Measurements from ENCODE around the gene SUN5.

The SUN5 gene

DNA sequence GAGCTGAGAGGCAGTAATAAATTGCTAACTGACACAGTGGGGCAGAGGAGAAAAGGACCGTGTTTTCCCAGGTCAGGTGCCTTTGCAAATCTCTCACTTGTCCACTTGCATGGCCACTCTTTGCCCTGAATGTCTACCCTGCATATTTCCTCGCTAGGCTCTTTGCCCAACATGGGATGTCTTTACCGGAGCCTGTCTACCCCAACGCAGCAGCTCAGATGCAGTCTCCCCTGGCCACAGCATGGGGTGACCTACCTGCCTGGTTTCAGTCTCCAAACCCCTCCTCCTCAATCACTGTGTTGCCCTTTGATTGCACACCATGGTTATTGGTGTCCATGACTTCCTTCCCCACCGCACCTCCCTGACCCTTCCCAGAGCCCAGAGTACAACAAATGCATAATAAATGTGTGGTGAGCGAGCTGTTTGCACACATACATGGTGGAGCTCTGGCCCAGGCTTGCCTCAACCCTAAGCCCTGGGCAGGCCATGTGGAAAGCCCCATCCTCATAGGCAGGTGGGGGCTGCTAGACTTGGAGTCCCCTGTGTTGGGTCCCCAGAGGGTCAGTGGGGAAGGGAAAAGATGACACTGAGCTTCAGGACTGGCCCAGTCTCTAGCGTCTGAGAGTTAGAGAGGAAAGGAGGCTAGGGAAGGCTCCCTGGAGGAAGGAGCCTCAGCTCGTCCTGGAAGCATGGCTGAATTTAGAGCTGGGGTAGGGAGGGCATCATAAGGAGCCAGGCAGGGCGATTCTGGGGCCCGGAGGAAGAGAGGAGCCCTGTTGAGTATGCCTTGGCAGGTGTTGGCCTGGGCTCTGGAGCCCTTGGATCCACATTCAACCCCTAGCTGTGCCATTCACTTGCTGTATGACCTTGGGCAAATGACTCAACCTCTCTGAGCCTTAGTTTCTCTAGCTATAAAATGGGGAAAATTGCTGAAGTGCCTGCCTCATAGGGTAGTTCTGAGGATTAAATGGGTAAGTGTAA, 22.8 kb upstream of the SUN5 start:
- DNase-seq (ENCODE audit: low read depth, low spot score), result no peak

DNA sequence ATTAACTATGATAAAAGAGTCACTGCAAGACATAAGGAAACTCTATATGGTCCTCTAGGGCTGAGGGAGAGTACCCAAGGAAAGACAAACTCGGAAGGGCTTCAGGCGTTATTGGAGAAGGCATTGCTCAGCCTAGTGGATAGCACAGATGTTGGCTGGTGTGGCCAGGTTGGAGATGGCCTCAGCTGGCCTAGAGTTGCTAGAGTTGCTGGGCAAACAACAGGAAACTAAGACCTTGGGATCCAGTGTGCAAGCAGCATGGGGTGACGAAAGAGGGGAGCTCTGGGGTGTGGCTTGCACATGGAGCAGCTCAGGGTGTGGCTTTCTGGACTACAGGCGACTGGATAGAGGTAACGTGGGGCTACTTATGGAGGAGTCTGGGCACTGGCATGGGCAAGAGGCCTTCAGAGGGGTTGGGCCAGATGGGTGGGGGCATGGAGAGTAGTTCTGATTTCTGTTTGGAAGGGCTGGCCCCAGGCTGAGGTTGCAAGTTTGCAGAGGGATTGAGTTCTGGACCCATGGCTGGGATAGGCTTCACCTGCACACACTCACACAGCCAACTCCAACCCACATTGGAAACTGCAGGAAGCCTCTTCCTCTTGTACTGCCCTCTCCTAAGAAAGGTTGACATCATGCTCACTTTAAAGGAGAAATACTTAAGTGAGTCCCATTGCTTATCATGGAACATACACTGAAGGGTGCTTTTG, 22.0 kb upstream of the SUN5 start:
- DNase-seq (ENCODE audit: low read depth, low spot score), result no peak

DNA sequence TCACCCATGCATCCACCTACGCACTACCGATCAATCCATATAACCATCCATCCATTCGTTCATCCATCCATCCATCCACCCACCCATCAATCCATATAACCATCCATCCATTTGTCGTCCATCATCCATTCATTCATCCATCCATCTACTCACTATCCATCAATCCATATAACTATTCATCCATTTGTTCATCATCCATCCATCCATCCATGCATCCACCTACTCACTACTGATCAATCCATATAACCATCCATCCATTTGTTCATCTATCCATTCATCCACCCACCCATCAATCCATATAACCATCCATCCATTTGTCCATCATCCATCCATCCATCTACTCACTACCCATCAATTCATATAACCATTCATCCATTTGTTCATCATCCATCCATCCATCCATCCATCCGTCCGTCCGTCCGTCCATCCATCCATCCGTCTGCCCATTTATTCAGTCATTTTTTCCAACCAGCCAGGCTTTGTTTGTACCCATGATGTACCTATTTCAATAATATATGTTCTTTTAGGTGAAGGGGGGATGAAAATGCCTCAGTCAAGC, 21.2 kb upstream of the SUN5 start:
- no peak for DNase-seq (ENCODE audit: low read depth, low spot score)

DNA sequence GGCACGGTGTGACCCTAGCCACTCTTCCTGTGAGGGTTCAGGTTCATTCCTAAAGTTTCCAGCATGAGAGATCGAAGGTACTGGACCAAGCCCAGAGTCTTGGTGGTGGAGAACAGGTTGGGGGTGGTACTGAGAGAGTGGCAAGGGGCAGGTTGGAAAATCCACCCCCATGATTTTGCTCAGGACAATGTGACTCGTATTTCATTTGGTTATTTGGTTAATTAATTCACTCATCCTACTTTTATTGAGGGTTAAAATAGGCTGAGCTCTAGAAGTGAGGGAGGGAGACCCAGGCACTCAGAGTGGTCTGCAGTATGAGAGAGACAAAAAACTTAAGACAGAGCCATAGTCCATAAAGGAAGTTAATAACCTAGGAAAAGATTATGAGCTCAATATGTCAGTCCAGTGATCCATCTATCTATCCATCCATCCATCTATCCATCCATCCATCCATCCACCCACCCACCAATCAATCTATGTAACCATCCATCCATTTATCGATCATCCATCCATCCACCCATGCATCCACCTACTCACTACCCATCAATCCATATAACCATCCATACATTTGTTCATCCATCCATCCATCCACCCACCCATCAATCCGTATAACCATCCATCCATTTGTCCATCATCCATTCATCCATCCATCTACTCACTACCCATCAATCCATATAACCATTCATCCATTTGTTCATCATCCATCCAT, 20.5 kb upstream of the SUN5 start:
- no peak for DNase-seq (ENCODE audit: low read depth, low spot score)

DNA sequence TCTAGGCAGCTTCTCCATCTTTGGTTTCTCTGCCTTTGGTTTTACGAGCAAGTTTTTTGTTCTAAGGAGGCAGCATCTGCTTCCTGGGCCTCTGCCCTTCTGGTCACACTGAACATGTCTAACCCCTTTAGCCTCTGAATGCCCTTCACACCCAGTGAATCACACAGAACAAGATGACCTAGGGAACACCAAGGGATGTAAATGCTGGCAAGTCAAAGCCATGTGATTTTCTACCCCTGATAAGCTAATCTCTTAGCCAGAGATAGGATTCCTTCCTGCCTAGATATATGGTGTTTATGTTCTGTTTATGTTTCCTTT, 20.0 kb upstream of the SUN5 start:
- no peak for DNase-seq (ENCODE audit: low read depth, low spot score)

DNA sequence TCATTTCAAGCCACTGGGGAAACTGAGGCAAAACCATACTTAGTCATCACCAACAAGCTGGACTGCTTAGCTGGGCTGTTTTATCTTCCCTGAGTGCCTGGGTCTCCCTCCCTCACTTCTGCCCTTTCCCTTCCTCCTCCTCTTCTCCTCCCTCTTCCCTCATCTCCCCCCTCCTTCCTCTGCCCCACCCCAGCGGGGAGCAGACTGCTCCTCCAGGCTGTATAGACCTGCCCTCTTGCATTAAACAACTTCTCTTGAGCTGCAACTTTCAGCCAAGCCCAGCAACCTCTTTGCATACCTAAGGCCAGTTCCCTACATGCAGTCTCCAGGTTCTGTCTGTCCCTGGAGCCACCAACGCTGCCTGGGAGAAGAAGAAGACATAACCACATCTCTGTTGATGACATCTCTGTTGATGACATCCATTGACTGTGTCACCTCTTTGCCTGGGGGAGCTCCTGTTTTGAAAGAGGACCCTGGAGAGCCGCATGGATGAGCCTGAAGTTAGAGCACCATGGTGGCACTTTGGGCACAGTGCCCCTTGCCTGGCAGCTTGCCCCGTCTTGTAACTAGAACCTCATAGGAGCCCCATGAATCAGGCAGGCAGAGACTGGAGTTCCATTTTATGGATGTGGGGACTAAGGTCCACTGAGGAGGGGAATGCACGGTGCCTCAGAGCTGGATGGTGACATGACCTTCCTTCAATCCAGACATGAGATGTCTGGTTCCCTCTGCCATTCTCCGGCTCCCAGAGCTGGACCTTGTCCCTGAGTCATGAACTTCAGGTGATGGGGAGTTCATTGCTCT, 19.4 kb upstream of the SUN5 start:
- DNase-seq (ENCODE audit: low read depth, low spot score), result no peak

DNA sequence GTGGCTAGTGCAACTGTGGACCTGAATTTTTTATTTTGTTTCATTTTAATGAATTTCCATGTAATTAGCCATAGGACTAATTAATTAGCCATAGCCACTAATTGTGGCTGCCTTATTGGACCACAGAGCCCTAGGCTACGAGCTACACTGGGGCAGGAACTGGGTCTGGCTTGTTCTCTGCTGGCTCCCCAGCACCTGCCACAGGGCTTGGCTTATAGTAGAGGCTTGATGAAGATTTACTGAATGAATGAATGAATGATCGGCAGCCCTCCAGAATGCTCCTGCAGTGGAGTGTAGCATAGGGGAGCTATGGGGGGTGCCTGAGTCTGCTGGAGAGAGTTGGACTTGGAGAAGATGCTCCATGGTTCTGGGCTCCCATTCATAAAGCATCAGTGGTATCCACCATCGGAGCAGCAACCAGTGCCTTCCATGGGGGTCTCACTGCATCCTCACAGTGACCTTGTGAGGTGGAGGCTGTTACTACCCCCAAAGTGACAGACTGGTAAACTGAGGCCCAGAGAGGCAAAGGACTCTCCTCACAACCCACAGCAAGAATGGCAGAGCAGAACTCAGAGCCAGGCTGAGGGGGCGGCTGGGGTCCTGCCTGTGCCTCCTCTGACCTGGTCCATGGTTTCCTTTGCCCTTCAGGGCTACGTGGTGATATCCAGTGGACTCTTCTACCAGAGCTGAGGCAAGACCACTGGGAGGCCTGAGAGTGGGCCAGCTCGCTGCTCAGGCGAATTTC, 18.6 kb upstream of the SUN5 start:
- no peak for DNase-seq (ENCODE audit: low read depth, low spot score)

DNA sequence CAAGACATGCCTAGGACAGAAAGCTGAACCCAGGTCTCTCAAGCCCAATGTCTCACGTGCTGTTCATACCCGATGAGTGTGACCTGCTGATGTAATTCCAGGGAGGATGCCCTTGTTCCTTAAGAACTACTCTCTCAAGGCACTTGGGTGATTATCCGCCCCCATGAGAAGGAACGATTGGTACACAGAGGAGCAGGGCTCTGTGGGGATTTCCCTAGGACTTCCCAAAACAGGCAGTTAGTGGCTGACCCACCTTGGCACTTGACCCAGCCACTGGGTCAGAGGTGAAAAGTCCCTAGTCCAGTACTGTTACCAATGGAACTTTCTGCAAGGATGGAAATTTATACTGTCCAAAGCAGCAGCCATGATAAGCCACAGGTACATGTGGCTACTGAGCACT, 18.1 kb upstream of the SUN5 start:
- DNase-seq (ENCODE audit: low read depth, low spot score), result no peak

DNA sequence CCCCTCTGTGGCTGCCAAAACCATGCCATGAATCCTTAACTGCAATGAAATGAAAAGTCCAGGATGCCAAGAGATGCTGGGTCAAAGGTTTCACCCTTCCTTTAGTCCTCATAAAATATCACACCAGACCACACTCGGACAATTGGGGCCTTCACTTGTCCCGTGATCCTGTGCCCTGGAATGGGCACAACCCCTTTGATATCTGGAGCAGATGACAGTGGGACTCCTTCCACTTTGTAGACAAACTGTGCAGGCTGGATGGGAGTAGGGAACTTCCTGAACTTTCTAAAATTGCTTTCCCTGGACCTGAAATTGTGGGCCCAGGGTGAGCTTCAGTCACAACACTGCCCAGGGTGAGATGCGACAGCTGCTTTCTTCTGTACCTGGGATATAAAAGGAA, 17.6 kb upstream of the SUN5 start:
- no peak for DNase-seq (ENCODE audit: low read depth, low spot score)

DNA sequence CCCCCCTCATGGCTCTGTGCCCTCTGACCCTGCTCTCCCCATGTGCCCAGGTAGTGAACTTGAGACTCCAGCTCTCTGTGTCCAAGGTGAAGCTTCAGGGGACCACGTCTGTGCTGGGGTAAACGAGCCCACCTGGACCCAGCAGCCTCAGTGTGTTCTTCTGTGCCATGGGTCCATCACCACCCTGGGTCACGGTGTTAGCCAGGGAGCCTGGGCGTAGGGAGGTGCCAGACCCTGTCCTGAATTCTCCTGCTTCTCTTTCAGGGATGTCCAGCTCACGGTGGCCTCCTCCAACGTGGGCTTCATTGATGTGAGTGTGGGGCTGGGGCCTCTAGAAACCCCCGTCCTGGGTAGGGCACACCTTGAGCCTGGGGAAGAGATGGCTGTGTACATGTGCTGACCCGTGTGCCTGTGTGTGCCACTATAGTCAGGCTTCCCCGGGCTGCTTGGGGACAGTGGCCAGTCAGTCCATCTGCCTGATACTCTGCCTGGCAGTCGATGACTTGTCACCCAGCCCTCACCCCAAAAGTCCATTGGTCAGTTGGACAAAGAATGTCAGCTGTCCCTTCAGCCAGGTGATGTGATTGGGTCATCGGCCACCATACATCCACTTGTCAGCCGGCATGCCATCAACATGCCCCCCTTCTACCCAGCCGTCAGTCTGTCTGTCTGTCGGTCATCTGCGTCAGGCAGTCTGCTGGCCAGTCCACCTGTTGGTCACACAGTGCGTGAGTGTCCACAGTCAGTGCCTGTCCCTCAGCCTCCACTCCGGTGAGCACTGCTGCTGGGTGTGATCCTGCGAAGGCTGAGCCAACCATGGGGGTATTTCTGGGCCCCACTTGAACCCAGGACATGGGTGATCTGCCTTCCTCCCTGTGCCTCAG, 16.3 kb upstream of the SUN5 start:
- no peak for DNase-seq (ENCODE audit: low read depth, low spot score)

DNA sequence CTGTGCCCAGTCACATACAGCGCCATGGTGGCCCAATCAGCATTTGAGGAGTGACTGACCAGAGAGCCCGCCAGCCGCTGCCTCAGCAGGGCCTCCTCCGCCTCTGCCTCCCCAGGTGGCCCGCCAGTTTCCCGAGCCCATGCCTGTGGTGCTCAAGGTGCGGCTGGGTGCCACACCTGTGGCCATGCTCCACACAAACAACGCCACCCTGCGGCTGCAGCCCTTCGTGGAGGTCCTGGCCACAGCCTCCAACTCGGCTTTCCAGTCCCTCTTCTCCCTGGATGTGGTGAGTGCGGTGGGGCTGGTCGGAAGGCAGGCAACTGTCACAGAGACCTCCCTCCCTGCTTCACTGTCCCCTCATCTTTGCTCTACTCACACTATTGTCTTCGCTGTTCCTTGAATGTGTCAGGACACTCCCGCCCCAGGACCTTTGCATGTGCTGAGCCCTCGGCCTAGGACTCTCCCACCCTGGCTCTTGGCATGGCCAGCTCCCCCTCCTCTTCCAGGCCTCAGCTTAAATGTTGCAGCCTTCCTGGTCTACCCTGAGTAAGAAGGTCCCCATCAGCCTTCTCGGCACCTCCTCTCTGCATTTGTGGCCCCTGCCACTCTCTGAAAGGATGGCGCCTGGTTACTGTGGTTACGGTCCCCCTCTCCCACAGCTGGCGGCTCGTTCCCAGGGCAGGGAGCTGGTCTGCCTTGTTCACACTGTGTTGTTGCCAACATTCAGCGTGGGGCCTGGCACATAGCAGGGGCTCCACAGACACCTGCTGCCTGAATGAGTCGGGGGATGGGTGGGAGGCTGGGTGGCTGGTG, 15.4 kb upstream of the SUN5 start:
- no peak for DNase-seq (ENCODE audit: low read depth, low spot score)

DNA sequence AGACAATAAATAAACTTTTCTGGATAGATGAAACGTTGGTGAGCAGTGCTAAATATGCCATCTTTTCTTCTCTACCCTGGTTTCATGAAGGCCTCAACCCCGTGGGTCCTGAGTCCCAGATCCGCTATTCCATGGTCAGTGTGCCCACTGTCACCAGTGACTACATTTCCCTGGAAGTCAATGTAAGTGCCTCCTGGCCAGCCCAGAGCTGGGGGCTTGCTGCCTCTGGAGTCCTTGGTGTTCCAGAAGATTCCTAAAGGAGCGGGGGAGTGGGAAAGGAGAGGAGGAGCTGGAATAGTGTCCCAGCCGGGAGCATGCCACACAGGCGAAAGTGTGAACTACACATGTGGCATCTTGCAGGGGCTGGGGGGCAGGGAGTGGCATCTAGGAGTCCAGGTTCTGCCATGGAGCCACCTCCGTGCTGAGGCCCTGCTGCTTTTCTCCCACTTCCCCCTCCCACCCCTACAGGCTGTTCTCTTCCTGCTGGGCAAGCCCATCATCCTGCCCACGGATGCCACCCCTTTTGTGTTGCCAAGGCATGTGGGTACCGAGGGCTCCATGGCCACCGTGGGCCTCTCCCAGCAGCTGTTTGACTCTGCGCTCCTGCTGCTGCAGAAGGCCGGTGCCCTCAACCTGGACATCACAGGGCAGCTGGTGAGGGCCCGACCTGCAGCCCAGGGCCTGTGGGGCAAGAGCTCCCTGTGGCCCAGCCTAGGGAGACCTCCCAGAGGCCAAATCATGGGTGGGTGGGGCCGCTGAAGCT, 14.1 kb upstream of the SUN5 start:
- DNase-seq (ENCODE audit: low read depth, low spot score), result no peak

DNA sequence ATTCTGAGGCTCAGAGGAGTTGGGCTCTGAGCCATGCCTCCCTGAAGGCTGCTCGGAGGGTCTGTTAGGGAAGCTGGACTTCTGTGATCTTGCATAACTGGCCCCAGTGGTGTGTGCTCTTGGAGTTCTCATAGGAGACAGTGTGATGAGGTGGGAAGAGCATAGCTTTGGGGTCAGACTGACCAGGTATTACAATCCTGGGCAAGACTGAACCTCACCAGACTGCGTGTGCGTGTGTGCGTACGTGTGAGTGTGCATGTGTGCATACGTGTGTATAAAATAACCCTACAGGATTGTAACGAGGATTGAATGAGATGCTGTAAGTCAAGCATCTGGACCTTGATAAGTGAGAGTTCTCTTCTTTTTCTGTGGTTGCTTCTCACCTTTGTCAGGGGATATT, 13.3 kb upstream of the SUN5 start:
- no peak for DNase-seq (ENCODE audit: low read depth, low spot score)

DNA sequence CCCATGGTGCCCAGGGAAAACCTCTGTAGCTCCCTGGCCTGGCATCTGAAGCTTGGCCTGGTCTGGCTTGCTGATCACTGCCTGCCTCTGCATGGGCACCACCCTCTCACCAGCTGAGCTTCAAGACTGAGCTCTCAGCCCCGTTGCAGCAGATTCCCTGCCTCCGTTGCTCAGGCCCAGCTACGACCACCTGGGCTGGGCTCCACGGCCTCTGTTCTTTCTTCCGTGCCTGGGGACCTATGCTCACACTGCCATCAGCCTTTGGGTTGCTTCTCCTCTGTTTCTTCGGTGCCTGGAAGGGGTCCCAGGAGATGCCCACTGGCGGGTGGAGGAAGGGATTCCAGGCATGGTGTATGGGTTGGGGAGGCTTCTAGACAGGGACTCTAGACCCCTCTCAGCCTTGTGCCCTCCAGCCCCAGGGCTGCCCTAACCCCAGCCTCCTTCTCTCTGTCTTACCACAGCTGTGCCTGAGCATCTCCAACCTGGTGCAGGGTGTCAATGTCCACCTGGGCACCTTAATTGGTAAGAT, 12.4 kb upstream of the SUN5 start:
- DNase-seq (ENCODE audit: low read depth, low spot score), result no peak

DNA sequence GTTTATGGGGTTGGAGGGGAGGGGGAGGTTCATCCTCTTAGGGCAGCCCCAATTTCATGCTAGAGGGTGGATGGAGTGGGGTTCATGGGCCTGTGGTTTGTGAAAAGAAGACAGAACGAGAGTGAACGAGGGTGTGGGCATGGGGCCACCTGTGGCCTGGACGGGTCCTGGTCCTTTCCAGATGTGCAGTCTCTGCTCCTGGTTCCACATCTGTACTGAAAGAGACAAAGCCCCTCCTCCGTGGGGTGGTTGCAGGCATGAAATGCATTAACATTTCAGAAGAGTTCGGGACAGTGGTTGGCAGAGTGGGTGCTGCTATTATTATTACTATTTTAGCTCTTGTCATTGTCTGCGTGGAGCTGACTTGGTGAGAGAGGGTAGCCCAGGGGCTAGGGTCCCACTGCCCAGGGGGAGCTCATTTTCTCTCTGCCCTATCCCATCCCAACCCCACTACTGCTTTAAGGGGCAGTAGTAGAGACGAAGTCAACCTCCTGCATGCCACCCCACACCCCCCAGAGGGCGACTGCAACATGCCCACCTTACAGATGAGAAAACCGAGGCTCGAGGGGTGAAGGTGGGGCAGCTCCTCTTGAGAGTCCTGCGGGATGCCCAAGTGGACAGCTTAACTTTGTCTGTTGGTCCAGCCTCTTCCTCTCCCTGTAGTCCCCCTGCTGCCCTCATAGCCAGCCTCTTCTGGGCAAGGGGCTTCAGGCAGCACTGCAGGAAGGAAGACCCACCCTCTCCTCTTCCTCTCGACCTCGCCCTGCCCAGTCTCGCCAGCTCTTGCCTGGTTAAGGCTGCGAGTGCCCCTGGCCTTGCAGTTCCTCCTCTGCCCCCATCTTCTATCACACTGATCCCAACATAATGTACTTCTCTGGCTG, 11.7 kb upstream of the SUN5 start:
- DNase-seq (ENCODE audit: low read depth, low spot score), result no peak

DNA sequence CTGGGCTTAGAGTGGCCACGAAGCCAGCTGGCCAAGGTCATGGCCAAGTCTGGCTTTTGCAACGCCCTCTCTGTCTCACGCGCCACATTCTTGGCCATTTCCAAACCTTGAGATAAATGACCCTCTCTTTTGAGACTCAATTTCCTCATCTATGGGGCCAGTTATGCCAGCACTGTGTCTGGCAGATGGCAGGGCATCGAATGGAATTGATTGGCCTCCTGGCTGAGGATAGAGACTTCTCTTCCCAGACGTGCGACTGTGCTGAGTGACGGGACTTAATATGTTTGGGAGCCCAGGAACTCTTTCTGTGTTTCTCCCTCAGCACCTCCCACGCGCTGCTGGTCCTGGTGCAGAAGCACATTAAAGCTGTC, 10.9 kb upstream of the SUN5 start:
- no peak for DNase-seq (ENCODE audit: low read depth, low spot score)

Measured in ELF-1 (cell line).